Naive thymus-derived CD8-positive, alpha-beta T cell (primary cell): ENCODE results near the gene GATC. TPM values are rescaled to one million over a fixed set of nuclear protein-coding genes. Genes with fewer than 3 reads are reported as not detected.
A peak's percentile ranks its signal among the peaks of the same experiment; 100 is the strongest.
"Not testable (repeated sequence)": the region's sequence is repeated elsewhere in the genome, so short reads cannot be mapped to it uniquely, and the experiment has no call there.

Experiments used
- ATAC-seq, 2 donors: fragments of 150-1000 bp; cut with Tn5 transposase in 1 of 2; sonication (Bioruptor Pico), chemical (Tn5 transposase) in 1 of 2; 1 replicate in 1 of 2; 2 replicates in 1 of 2; pipeline ENCODE4 v1.10.0; 2021; ENCODE audit warnings: mild to moderate bottlenecking in 2 of 2, moderate library complexity in 2 of 2
- POLR2A ChIA-PET: fragments of 350-600 bp; sonication (Branson Sonifier 250); formaldehyde crosslinking; loops from one replicate; lab custom pipeline; 2021; ENCODE audit warnings: antibody characterized with exemption; lab: Charles Lee
- DNase-seq, 10 donors: peaks; one replicate each; pipeline versions ENCODE4 v3.0.0 to v3.0.0-alpha.2; 2020 to 2022
- H3K27ac Mint-ChIP-seq, 10 donors: one replicate each; pipeline ENCODE4 v1.8.0; 2020 to 2022; ENCODE audit warnings: mild to moderate bottlenecking in 10 of 10, mixed read lengths in 10 of 10, moderate library complexity in 4 of 10, inconsistent platforms in 1 of 10
- H3K27me3 Mint-ChIP-seq, 5 donors: one replicate each; pipeline ENCODE4 v1.8.0; 2021 to 2022; ENCODE audit warnings: mixed read lengths in 5 of 5
- H3K36me3 Mint-ChIP-seq, 3 donors: one replicate each; pipeline ENCODE4 v1.8.0; 2020 to 2022; ENCODE audit warnings: mixed read lengths in 3 of 3, mild to moderate bottlenecking in 2 of 3, inconsistent platforms in 1 of 3
- H3K4me1 Mint-ChIP-seq, 4 donors: one replicate each; pipeline ENCODE4 v1.8.0; 2021 to 2022; ENCODE audit warnings: mixed read lengths in 4 of 4
- H3K4me3 Mint-ChIP-seq, 10 donors: one replicate each; pipeline ENCODE4 v1.8.0; 2020 to 2022; ENCODE audit warnings: mild to moderate bottlenecking in 10 of 10, mixed read lengths in 10 of 10, moderate library complexity in 6 of 10, inconsistent platforms in 1 of 10
- H3K9me3 Mint-ChIP-seq, 9 donors: one replicate each; pipeline ENCODE4 v1.8.0; 2020 to 2022; ENCODE audit warnings: mixed read lengths in 9 of 9, mild to moderate bottlenecking in 3 of 9, inconsistent platforms in 1 of 9, moderate library complexity in 1 of 9
- polyA plus RNA-seq, 3 donors: library from polyadenylated mRNA; unstranded; fragments of 300-500 nt; fragmentation: Illumina TruSeq; gene quantifications; one replicate each; pipeline ENCODE4 v1.2.3, GENCODE V29; 2021
- total RNA-seq, 8 experiments: library from RNA in 2 of 8; stranded (reverse) in 2 of 8; gene quantifications; one replicate each; pipeline ENCODE4 v1.2.3 and lab custom pipeline; 2021 to 2026

GATC gene
- total and polyA plus RNA-seq, 5 experiments from 2014 or later, result 14.6 to 28.0 (median 19.2) TPM

DNA sequence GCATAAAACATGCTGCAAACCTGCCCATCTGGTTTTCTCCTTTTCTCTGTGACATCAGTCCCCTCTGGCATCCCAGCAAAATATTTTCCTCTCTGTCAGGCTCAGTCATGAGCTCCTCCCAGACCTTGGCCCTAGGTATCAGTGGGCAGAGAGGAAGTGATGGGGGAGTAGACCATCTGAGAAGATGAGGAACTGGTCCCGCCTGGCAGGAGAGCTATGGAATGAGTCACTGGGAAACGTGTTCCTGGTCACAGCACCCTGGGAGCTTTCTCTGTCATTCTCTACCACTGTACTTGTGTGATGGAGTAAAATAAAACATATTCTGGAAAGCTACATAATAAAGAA lies 28.3 kb downstream of the GATC start:
- DNase-seq, result no peak
- H3K27ac Mint-ChIP-seq, result peak overlapping the region in 1 of 10 donors; percentile 53
- POLR2A ChIA-PET, result no interaction called here
- H3K9me3 Mint-ChIP-seq, result no peaks in the 10 kb centered on the region
- peaks cover 4 to 31% (median 22%) of the 10 kb centered on the region in 4 donors for H3K4me1 Mint-ChIP-seq
- H3K27me3 Mint-ChIP-seq, result no peaks in the 10 kb centered on the region
- no peaks in the 10 kb centered on the region for H3K36me3 Mint-ChIP-seq
- no peak for ATAC-seq
- no peak overlapping the region for H3K4me3 Mint-ChIP-seq

DNA sequence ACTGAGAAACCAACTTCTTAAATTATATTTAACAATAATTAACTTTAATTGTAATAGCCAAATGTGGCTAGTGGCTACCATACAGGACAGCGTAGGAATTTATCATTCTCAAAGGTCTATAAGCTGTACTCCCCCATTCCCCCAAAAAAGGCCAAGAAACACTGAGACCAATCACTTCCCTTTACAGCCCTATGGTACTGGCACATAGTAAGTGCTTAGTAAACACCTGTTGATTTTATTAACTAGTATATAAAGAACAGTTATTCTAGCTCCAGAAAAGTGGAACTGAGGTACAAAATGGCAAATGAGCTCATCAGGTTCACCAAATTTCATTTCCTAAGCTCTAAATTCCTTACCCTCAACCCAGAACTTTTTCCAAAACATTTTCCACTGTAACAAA lies 29.4 kb downstream of the GATC start:
- DNase-seq, result no peak
- Mint-ChIP-seq H3K27me3 (no peaks in the 10 kb centered on the region), H3K9me3 (no peaks in the 10 kb centered on the region), H3K4me1 (peaks cover 2 to 33% (median 18%) of the 10 kb centered on the region in 4 donors), H3K36me3 (no peaks in the 10 kb centered on the region), H3K27ac (peak overlapping the region in 1 of 10 donors; percentile 38), H3K4me3 (no peak overlapping the region)
- ATAC-seq, result no peak
- POLR2A ChIA-PET, result no interaction called here

DNA sequence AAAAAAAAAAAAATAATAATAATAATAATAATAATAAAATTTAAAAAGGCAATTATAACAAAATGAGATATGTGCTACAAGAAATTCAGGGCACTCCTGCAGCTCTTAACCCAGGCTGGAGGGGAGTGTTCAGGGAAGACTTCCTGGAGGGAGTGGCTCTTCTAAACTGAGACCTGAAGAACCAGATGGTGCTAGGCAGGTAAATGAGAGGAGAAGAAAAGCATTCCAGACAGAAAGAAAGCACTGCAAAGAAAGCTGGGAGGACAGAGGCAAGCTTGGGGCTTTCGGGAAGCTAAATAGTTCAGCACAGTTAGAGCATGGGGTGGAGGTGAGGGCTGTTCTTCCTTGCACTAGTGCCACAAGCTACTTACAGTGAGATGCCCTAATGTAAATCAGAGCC lies 33.2 kb downstream of the GATC start:
- H3K27me3 Mint-ChIP-seq, result no peaks in the 10 kb centered on the region
- POLR2A ChIA-PET, result interaction anchor here (0.6 kb wide), 1 partner anchor 31 kb away, joined by 3 read pairs; no protein-coding TSS in a partner anchor
- no peak for DNase-seq
- H3K4me3 Mint-ChIP-seq, result peak overlapping the region in 1 of 10 donors; percentile 41
- peak overlapping the region in 2 of 10 donors; percentile 86 to 87 for H3K27ac Mint-ChIP-seq
- no peak for ATAC-seq
- H3K36me3 Mint-ChIP-seq, result peaks cover 0 to 2% (median 0%) of the 10 kb centered on the region in 3 donors
- H3K4me1 Mint-ChIP-seq, result peaks cover 0 to 33% (median 10%) of the 10 kb centered on the region in 4 donors
- no peaks in the 10 kb centered on the region for H3K9me3 Mint-ChIP-seq

DNA sequence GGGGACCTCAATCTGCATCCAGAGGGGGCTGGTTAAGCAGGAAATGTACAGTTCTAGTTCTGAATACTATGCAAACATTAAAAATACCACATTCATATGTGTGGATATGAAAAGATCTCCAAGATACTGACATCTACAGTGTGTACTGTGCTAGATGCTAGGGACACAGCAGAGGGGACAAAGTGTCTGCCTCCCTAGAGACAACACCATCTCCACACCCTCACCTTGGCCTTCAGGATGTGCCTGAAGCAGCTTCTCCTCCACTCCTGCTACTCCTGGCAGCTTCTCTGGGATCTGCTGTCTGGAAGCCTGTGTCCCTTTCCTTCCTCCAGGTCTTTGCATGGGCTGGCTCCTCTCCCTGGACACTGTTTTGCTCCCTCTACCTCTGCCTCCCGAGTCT lies 34.0 kb downstream of the GATC start:
- Mint-ChIP-seq H3K4me3 (peak overlapping the region in 1 of 10 donors; percentile 41), H3K27ac (peak overlapping the region in 3 of 10 donors; percentile 54 to 87 (median 86)), H3K27me3 (no peaks in the 10 kb centered on the region), H3K9me3 (no peaks in the 10 kb centered on the region), H3K4me1 (peaks cover 0 to 33% (median 8%) of the 10 kb centered on the region in 4 donors), H3K36me3 (peaks cover 0 to 2% (median 0%) of the 10 kb centered on the region in 3 donors)
- DNase-seq (no peak), ATAC-seq (no peak)
- POLR2A ChIA-PET, result interaction anchor here (0.6 kb wide), 1 partner anchor 244 kb away, joined by 6 read pairs; no protein-coding TSS in a partner anchor

DNA sequence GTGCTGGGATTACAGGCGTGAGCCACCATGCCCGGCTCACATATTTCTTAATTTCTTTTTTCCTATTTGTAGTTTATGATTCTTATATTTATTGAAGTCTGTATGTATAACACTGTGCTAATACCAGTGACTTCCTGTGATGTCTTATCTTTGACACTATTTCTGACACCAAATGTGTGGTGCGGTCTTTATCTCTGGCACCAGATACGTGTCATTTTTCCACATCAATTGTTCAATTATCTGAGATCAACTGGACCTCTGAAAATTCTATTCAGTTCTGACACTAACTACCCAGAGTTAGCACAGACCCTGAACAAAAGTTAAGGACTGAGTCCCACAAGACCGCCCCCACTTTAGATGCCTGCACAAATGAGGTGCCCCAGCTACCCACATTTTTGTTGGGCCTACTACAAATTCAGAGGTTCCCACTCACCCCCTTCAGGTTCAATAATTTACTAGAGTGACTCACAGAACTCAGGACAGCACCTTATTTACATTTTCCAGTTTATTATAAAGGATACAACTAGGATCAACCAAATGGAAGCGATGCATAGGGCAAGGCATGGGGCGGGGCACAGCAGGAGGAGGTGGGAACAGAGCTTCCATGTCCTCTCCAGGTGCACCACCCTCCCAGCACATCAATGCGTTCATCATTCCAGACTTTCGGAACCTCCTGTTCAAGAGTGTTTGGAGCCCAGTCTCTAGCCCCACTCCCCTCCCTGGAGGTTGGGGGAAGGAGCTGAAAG lies 35.0 kb downstream of the GATC start:
- Mint-ChIP-seq H3K4me1 (peaks cover 0 to 32% (median 8%) of the 10 kb centered on the region in 4 donors), H3K27ac (peak overlapping the region in 4 of 10 donors; percentile 39 to 95 (median 70)), H3K36me3 (peaks cover 0 to 2% (median 0%) of the 10 kb centered on the region in 3 donors), H3K4me3 (peak overlapping the region in 3 of 10 donors; percentile 28 to 72 (median 43)), H3K9me3 (no peaks in the 10 kb centered on the region), H3K27me3 (no peaks in the 10 kb centered on the region)
- ATAC-seq, result no peak
- POLR2A ChIA-PET, result interaction anchor here (0.7 kb wide), 1 partner anchor 11 kb away, joined by 5 read pairs; no protein-coding TSS in a partner anchor
- DNase-seq, result peak in 1 of 10 donors; percentile 36

DNA sequence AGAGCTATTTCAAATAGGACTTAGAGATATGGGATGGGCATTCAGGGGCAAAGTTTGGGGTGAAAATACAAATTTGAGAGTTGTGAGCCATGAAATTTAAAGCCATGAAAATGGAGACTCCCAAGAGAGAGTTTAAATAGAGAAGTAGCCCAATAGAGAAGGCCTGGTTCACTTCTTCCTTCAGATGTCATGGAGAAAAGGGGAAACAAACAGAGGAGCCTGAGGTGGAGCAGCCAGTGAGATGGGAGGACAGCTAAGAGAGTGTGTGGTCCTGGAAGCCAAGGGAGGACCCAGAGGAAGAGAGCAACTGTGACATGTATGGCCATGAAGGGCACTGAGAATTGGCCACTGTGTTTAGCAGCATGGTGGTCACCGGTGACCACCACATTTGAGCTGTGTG lies 37.4 kb downstream of the GATC start:
- no peak overlapping the region for H3K4me3 Mint-ChIP-seq
- H3K27ac Mint-ChIP-seq, result peak overlapping the region in 3 of 10 donors; percentile 0 to 32 (median 19)
- peaks cover 0 to 2% (median 2%) of the 10 kb centered on the region in 3 donors for H3K36me3 Mint-ChIP-seq
- POLR2A ChIA-PET, result no interaction called here
- H3K9me3 Mint-ChIP-seq, result no peaks in the 10 kb centered on the region
- DNase-seq (no peak), ATAC-seq (no peak)
- peaks cover 0 to 28% (median 10%) of the 10 kb centered on the region in 4 donors for H3K4me1 Mint-ChIP-seq
- no peaks in the 10 kb centered on the region for H3K27me3 Mint-ChIP-seq

DNA sequence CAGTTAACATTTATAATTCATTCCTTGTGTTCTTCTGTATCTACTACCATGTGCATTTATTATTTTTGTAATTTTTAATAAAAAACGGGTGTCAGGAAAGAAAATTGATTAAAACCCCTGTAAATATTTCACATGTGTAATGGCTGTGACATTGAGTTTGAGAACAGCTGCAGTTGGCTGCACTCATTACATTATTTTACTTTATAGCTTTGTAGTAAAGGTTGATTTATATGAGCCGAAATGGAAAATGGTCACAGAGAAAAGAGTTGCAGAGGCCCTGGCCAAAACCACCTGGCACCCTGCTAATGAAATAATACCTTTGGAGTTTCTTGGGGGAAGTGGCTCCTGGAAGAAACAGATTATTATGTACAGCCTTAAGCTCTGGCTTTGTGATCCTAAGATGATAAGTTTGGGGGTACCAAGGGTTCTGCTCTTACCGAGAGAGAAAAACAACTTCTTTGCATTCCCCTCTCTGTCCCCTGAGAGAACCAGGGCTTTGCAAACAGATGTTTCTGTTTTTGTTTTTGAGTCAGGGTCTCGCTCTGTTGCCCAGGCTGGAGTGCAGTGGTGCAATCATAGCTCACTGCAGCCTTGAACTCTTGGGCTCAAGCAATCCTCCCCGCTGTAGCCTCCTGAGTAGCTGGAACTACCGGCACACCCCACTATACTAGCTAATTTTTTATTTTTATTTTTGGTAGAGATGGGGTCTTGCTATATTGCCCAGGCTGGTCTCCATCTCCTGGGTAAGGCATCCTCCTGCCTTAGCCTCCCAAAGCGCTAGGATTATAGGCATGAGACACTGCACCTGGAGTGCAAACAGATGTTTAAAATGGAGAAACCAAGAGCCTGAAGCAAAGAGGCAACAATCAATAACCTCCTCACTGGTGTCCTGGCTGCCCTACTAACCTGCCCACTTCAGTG lies 40.0 kb downstream of the GATC start:
- POLR2A ChIA-PET, result interaction anchor here (0.6 kb wide), 1 partner anchor 54 kb away, joined by 3 read pairs; no protein-coding TSS in a partner anchor
- no peak for DNase-seq
- Mint-ChIP-seq H3K9me3 (no peaks in the 10 kb centered on the region), H3K4me3 (no peak overlapping the region), H3K27me3 (no peaks in the 10 kb centered on the region), H3K36me3 (peaks cover 0 to 2% (median 2%) of the 10 kb centered on the region in 3 donors), H3K4me1 (peaks cover 0 to 12% (median 4%) of the 10 kb centered on the region in 4 donors), H3K27ac (no peak overlapping the region)
- no peak for ATAC-seq

DNA sequence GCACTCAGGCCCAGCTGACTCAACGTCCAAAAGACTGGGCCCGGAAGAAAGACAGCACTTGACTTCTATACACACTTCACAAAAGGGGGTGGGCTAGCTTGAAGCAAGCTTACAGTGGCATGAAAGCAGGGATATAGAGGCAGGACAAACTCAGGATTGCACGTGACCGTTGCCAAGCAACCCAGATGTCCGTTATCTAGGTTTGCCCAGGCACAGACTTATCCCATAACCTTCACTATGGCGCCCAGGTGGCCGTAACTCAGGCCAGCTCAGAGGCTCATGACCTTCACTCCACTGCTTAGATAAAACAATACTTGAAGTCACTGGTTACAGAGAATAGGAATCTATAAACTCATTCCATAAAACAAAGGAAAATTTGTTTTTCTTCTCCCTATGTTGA lies 41.3 kb downstream of the GATC start:
- not testable (repeated sequence) for H3K4me3 Mint-ChIP-seq, ATAC-seq, H3K27me3 Mint-ChIP-seq, H3K27ac Mint-ChIP-seq, H3K4me1 Mint-ChIP-seq, H3K9me3 Mint-ChIP-seq, DNase-seq, H3K36me3 Mint-ChIP-seq
- POLR2A ChIA-PET, result interaction anchor here (0.7 kb wide), 1 partner anchor 1374 kb away, joined by 4 read pairs; no protein-coding TSS in a partner anchor

DNA sequence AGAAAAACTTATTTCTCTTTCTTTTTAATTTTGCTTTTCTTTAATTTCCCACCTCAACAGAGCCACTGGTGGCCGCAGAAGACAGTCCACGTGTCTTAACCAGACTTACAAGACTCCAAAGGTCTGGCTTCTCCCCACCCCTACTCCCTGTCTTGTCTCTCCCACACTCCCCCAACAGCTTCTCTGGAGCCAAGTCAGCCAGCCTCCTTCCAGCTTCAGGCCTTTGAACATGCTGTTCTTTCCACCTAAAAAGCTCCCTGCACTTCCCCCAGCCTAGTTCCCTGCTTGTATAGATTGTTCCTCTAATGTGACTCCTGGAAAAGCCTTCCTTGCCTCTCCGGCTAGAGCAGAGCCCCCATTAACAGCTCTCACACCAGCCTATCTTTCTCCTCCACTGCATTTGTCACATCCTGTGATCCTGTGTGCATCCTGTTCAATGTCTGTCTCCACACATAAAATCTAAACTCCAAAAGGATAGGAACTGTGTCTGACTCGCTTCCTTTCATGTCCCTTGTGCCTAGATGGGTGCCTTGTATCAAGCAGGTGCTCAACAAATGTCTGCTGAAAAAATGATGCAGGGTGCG lies 41.9 kb downstream of the GATC start:
- no peak for ATAC-seq
- POLR2A ChIA-PET, result interaction anchor here (1.1 kb wide), 1 partner anchor 19 kb away, joined by 4 read pairs; the partner anchor contains the start of gene SRSF9
- H3K27ac Mint-ChIP-seq, result peak overlapping the region in 2 of 10 donors; percentile 47 to 59

DNA sequence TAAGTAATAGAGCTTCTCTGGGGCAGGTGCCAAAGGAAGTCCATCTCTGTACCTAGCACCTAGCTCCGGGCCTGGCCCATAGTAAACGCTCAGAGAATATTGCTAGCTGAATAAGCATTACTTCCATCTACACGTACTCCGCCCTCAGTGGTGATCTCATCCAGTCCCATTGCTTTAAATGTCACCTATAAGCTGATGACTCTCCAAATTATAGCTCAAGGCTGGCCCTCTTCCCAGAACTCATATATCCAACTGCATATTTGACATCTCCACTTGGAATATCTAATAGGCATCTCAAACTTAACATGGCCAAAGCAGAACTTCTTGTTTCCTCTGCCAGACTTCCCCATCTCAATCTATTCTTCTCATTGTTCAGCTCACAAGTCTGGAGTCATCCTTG lies 42.8 kb downstream of the GATC start:
- POLR2A ChIA-PET, result interaction anchor here (1.1 kb wide), 1 partner anchor 19 kb away, joined by 4 read pairs; the partner anchor contains the start of gene SRSF9
- no peak overlapping the region for H3K4me3 Mint-ChIP-seq
- no peaks in the 10 kb centered on the region for H3K9me3 Mint-ChIP-seq
- H3K27ac Mint-ChIP-seq, result no peak overlapping the region
- no peaks in the 10 kb centered on the region for H3K27me3 Mint-ChIP-seq
- ATAC-seq (no peak), DNase-seq (no peak)
- peaks cover 0 to 2% (median 0%) of the 10 kb centered on the region in 3 donors for H3K36me3 Mint-ChIP-seq
- H3K4me1 Mint-ChIP-seq, result peaks cover 0 to 3% (median 0%) of the 10 kb centered on the region in 4 donors

More for the DNA sequence above, 41.9 kb downstream of the GATC start:
- no peaks in the 10 kb centered on the region for H3K27me3 Mint-ChIP-seq
- no peaks in the 10 kb centered on the region for H3K9me3 Mint-ChIP-seq
- DNase-seq, result no peak
- peaks cover 0 to 8% (median 3%) of the 10 kb centered on the region in 4 donors for H3K4me1 Mint-ChIP-seq
- no peak overlapping the region for H3K4me3 Mint-ChIP-seq
- H3K36me3 Mint-ChIP-seq, result peaks cover 0 to 2% (median under 1%) of the 10 kb centered on the region in 3 donors

DNA sequence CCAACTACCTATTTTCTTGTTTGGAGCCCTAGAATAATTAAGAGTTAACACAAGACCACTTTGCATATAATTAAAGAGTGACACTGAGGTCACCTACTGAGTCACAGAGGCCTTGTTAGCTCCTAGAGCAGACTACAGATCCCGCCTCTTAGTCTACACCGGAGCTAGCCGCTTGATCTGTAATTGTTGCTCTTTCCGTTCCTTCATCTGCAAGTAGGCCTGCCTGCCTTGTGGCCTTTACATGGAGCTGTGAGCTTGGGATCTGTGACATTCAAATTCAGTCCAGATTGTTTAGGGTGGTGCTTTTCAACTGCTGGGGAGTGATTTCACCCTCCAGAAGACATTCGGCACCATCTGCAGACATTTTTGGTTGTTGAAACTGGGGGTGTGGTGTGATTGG lies 44.1 kb downstream of the GATC start:
- DNase-seq (no peak), ATAC-seq (no peak)
- Mint-ChIP-seq H3K4me1 (peaks cover 3 to 8% (median 5%) of the 10 kb centered on the region in 4 donors), H3K27me3 (no peaks in the 10 kb centered on the region), H3K27ac (no peak overlapping the region), H3K36me3 (peaks cover 0 to 2% (median 0%) of the 10 kb centered on the region in 3 donors), H3K9me3 (no peaks in the 10 kb centered on the region), H3K4me3 (no peak overlapping the region)
- POLR2A ChIA-PET, result no interaction called here
